ENCODE results near the gene CD58. TPM values are rescaled to one million over a fixed set of nuclear protein-coding genes. Genes with fewer than 3 reads are reported as not detected.
A peak's percentile ranks its signal among the peaks of the same experiment; 100 is the strongest.

The CD58 gene
- total and polyA plus RNA-seq, 9 of the 15 experiments (the other 6 are each of a cell fraction or from before 2014, with no cell fraction given) = 18.1 to 113 (median 37.4) TPM

GRCh38 chr1:116573431-116574095 is 2.7 kb upstream of the CD58 start (continued):
- TF ChIP-seq ZNF740 (CRISPR knock-in tag; IDR thresholded peaks at IDR 0.05) = no peak
- no peak for TF ChIP-seq ZNF740 (tag; IDR thresholded peaks at IDR 0.05)
- no peak for TF ChIP-seq GABPA (tag; conservative IDR thresholded peaks at IDR 0.05; ENCODE audit: low read depth)
- TF ChIP-seq ZNF398 (CRISPR knock-in tag; IDR thresholded peaks at IDR 0.05) = no peak
- no peak for TF ChIP-seq TRIM25 (IDR thresholded peaks at IDR 0.05; ENCODE audit: borderline replicate concordance)
- TF ChIP-seq SMARCA5 (IDR thresholded peaks at IDR 0.05) = peak; percentile 69; the same call in 1 of the 2 replicates
- no peak for TF ChIP-seq ZNF12 (CRISPR knock-in tag; IDR thresholded peaks at IDR 0.05)
- TF ChIP-seq MCM3 (IDR thresholded peaks at IDR 0.05) = no peak
- no peak for TF ChIP-seq ZNF780A (CRISPR knock-in tag; IDR thresholded peaks at IDR 0.05)
- TF ChIP-seq SREBF2 (CRISPR knock-in tag; IDR thresholded peaks at IDR 0.05) = no peak
- TF ChIP-seq PKNOX1 (IDR thresholded peaks at IDR 0.05) = no peak
- TF ChIP-seq STAT5A (IDR thresholded peaks at IDR 0.05; ENCODE audit: borderline replicate concordance, low read length) = peak; percentile 65; the same call in 1 of the 2 replicates
- no peak for TF ChIP-seq SLC30A9 (CRISPR knock-in tag; IDR thresholded peaks at IDR 0.05)
- peak; percentile 81 for TF ChIP-seq SMARCE1 (IDR thresholded peaks at IDR 0.05)
- TF ChIP-seq RNF2 (IDR thresholded peaks at IDR 0.05) = 0 out of 2 replicates have a peak, but pooled peaks have one; percentile 36
- no peak for TF ChIP-seq GATAD2B (IDR thresholded peaks at IDR 0.05; ENCODE audit: borderline replicate concordance)
- TF ChIP-seq NKRF (IDR thresholded peaks at IDR 0.05; ENCODE audit: borderline replicate concordance) = no peak
- peak; percentile 70; the same call in 1 of the 2 replicates for TF ChIP-seq HDAC2 (IDR thresholded peaks at IDR 0.05)
- no peak for TF ChIP-seq ARNT (IDR thresholded peaks at IDR 0.05)
- no peak for TF ChIP-seq ZC3H11A (IDR thresholded peaks at IDR 0.05; ENCODE audit: low read depth, low read length)
- TF ChIP-seq SMARCB1 (IDR thresholded peaks at IDR 0.05; ENCODE audit: insufficient read length, low read depth) = peak; percentile 55
- no peak for TF ChIP-seq ZNF133 (CRISPR knock-in tag; IDR thresholded peaks at IDR 0.05)
- TF ChIP-seq RBM15 (IDR thresholded peaks at IDR 0.05; ENCODE audit: insufficient read depth, low read length) = no peak
